CD4-positive, alpha-beta T cell treated with Interleukin-15 for 1 hour (primary cell): Measurements from ENCODE around the gene GPR156.
"Not testable (repeated sequence)": the region's sequence is repeated elsewhere in the genome, so short reads cannot be mapped to it uniquely, and the experiment has no call there.

ENCODE experiments used
- DNase-seq: peaks from one replicate; pipeline ENCODE4 v3.0.0-alpha.2; 2020

The GPR156 gene

DNA sequence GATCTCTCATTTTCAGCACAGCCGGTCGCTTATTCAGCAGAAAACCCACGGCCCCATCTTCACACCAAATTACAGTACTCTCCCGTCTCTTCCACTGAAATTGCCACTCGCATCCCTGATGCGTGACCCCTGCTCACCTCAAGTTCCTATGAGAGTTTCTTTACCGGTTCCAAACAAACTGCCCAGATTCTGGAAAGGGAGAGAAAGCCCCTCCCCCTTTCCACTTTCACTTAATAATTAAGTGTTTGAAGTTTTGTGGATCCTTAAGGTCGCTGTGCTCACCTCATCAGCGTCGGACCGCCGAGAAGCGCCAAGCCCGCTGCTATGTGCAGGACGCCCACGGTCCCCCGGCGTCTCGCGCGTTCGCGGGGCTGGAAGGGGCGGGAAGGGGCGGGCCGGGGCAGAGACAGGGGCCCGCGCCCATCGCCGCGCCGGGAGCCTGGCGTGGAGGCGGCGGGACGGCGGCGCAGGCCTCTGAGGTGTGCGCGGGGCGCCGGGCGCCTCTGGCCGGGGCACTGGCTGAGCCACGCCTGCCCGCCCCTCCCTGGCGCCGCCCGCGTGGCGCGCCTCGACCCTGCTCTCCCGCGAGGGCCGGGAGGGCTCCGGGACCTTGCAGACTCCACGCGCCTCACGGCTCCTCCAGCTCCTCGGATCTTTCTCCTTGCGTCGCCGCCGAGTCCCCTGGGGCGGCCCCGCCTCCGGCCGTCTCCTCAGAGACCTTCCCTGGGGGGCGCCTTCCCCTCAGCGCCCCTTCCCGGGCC lies at the start of gene GPR156:
TSS of gene GPR156 (minus strand) at position 476 of the 761 bp plus-strand sequence. CDS start 41,124 bp downstream, outside the sequence.
- no peak for DNase-seq

DNA sequence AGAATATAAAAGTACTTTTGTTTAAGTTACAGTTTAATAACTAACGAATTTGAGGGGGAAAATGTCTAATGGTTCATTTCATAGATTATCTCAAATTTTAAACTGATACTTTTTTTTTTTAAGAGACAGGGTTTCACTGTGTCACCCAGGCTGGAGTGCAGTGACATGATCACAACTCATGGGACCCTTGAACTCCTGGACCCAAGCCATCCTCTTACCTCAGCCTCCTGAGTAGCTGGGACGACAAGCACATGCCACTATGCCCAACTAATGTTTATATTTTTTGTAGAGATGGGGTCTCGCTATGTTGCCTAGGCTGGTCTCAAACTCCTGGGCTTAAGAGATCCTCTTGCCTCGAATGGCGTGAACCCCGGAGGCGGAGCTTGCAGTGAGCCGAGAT lies 47.6 kb upstream of the GPR156 start:
- no peak for DNase-seq

DNA sequence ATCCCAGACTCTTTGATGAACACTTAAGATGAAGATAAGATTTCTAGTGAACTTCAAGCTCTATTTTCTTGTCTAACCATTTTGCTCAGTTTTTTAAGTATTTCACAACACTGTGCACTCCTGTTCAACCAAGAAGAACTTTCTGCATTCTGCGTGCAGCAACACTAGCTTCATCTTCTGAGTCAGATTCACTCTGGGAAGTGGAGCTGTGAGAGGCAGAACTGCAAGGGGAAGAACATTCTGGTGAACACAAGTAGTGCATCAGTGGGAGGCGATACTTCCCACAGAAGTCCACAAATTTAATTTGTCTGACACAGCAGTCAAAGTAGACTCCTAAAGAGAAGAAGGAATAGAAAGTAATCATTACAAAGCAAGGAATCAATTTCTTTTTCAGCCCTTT lies 46.1 kb upstream of the GPR156 start:
- DNase-seq, result no peak

- no peak for DNase-seq
Observed at GRCh38 chr3:120326784-120327183, 41.8 kb upstream of the GPR156 start.

GRCh38 chr3:120324190-120324589 lies 39.2 kb upstream of the GPR156 start:
- no peak for DNase-seq

DNA sequence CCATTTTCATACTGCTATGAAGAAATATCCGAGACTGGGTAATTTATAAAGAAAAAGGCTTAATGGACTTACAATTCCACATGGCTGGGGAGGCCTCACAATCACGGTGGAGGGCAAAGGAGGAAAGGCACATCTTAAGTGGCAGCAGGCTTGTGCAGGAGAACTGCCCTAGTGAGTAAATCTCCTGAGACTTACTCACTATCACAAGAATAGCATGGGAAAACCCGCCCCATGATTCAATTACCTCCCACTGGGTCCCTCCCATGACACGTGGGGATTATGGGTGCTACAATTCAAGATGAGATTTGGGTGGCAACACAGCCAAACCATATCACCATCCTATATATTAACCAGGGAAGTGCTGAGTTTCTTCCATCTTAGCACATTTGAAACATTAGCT lies 38.7 kb upstream of the GPR156 start:
- not testable (repeated sequence) for DNase-seq

GRCh38 chr3:120311863-120312794 lies 27.1 kb upstream of the GPR156 start:
- DNase-seq, result no peak

DNA sequence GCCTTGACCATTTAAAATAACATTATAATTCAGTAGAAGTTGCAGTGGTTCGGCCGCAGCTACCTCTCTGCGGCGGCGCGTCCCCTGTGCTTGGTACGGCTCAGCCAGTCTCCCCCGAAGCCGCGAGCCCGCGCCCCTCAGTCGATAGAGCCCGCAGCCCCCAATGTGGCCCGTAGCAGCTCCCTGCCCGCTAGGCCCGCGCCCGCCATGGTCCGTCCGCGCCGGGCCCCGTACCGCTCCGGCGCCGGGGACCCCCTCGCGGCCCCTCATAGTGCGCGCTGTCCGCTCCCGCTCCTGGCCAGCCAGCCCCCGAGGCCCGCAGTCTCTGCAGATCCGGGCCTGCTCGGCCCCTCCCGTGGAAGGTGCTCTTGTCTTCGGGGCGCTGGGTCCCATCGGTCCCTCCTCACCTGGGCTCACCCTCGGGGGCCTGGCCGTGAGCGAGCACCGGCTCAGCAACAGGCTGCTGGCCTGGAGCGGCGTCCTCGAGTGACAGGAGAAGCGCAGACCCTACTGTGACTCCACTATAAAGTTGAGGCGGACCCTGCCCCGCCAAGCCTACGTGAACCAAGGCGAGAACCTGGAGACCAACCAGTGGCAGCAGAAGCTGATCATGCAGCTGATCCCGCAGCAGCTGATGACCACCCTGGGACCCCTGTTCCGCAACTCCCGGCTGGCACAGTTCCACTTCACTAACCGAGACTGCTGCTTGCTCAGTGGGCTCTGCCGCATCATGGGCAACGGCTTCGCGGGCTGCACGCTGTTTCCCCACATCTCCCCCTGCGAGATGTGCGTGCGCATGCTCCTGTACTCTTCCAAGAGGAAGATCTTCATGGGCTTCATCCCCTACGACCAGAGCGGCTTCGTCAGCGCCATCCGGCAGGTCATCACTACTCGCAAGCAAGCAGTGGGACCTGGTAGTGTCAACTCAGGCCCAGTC lies 21.8 kb upstream of the GPR156 start:
- no peak for DNase-seq

DNA sequence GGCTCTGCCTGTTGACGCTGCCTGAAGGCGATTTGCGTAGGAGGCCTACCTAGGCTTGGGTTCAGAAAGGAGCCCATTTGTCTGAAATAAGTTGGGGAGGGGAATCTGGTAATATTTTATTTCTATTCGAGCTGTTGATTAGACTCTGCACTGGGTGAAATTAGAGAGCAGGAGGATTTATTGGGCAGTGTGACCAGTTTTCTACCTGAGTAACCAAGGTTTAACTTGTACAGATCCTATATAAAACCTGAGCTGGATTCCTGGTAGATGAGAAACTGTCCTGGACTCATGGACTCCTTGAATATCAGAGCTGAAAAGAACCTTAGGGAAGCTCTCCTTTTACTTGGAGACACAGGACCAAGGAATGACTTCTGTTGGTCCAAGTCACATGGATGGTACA lies 19.6 kb upstream of the GPR156 start:
- DNase-seq, result no peak

GRCh38 chr3:120302361-120302760 lies 17.3 kb upstream of the GPR156 start:
- DNase-seq, result no peak

- DNase-seq, result no peak
Observed at GRCh38 chr3:120300971-120301370, 15.9 kb upstream of the GPR156 start.

DNA sequence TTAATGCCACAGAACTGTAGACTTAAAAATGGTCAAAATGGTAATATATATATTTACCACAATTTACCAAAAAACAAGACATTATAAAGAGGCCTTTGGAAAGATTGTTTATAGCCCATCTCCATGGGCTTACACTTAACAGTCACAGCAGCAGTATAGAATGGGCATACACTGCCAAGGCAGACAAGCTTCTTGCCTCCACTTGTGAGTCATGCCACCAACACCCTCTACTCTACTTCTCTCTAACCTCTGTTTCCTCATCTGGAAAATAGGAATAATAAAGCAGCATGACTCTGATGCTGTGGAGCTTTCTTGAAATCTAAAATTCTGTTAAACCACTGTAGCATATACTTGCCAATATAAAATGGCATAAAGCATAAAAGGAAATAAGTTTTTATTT lies 14.4 kb upstream of the GPR156 start:
- no peak for DNase-seq

- no peak for DNase-seq
Observed at GRCh38 chr3:120298996-120299395, 14.0 kb upstream of the GPR156 start.

- not testable (repeated sequence) for DNase-seq
Observed at GRCh38 chr3:120291552-120291951, 6.5 kb upstream of the GPR156 start.

DNA sequence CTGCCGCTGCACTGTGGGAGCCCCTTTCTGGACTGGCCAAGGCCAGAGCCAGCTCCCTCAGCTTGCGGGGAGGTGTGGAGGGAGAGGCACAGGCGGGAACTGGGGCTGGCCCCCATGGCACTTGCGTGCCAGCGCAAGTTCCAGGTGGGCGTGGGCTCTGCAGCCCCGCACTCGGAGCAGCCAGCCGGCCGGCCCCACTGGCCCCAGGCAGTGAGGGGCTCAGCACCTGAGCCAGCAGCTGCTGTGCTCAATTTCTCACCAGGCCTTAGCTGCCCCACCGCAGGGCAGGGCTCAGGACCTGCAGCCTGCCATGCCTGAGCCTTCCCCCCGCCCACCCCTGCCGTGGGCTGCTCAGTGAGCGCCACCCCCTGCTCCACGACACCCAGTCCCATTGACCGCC lies 4.6 kb upstream of the GPR156 start:
- no peak for DNase-seq

GRCh38 chr3:120286465-120286864 lies 1.4 kb upstream of the GPR156 start:
- DNase-seq, result no peak

GRCh38 chr3:120285508-120285841 lies 453 bp upstream of the GPR156 start:
- no peak for DNase-seq

GRCh38 chr3:120281261-120281660 lies 3.8 kb downstream of the GPR156 start:
- DNase-seq, result no peak

GRCh38 chr3:120280566-120280965 lies 4.5 kb downstream of the GPR156 start:
- no peak for DNase-seq

GRCh38 chr3:120280026-120280425 lies 5.0 kb downstream of the GPR156 start:
- no peak for DNase-seq

- no peak for DNase-seq
Observed at GRCh38 chr3:120276767-120277166, 8.3 kb downstream of the GPR156 start.

DNA sequence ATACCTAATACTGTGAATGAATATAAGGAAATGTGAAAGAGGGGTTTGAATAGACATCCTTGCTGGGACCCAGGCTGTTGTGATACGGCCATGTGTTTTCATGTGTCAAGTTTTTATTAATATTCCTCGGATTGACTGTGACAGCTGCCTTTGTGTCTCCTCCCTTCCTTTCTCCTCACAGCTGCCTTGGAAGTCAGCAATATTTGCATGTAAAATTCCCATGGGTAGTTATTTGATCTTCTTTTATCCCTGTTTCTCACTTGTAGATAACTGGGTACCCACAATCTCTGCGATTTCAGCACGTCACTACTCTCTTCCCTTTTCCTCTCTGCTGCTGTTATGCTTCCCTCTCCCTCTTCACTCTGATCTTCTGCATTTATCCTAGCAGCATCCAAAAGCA lies 9.4 kb downstream of the GPR156 start:
- DNase-seq, result no peak

DNA sequence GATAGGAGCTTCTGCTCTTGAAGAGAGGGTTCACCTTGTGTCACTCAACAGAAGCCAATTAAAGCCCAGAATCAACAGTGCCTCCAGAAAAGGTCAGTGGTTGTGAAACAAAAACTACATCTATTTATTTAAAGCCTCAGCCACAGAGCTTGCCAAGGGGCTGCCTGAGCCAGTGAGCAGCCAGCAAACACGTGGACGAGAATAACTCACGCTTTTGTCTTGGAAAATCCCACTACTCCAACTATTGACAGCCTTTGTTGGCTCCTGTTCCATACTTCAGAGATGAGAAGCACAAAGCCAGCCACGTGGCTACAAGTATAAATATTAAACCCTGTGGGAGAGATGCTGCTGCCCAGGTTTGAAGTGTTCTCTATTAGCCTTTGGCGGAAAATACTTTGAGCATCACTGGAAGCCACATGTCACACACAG lies 10.3 kb downstream of the GPR156 start:
- no peak for DNase-seq
